ENCODE measurements around the gene LRP1B.

The LRP1B gene

DNA sequence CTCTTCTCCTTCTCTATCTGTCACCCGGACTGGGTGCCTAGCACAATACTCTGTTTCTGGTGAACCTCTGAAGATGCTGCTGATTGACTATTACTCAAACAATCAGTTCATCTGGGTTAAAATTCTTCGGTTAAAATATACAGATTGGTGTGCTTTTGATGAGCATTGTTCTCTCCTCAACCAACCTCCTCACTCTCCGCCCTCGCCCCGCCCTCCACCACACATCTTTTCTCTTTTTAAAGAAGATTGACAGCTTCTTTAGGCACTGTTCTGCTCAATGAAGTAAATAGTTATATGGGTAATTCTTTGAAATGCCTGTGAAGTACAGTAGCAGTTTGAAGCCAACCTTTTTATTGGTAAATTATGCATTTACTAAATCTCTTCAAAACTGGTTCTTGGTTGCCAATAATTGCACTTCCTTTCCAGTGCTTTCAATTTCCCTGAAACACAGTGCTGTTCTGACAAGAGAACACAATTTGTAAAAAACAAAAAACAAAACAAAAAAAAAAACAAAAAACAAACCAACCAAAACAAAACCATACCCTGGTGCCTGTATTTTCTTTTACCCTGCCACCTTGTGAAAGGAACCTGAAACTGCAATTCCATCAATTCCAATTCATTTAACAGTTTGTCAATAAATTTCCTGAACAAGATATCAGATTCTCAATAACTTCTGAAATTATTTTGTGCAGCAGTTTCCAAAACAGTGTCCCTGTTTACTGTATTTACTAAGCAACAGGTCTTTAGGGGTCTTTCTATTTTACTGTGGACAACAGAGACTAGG lies 188.6 kb downstream of the LRP1B start:
- DNase-seq: no peak

DNA sequence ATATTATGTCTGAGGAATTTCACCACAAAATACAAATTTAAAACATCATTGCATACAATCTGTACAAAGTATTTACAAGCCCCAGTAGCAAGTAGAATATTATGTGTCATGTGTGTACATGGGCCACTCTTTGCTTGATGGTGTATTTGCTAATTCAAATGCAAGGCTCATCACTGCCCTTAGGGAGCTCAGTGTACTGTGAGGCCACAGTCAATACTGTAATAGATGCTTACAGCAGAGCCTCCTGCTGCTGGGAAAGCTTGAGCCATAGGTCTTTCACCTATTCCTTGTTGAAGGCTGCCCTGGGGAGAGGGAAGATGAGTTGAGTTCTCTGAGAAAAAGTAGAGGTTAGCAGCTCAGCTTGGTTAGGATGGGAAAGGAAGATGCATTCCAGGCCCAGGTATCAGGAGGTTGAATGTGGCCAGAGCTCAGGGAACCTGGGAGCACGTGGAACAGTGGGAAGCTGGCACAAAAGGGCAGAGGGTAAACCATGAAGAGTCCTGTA lies 189.6 kb downstream of the LRP1B start:
- DNase-seq: no peak

GRCh38 chr2:141940709-141941108 lies 190.1 kb downstream of the LRP1B start:
- no peak for DNase-seq

GRCh38 chr2:141933226-141933625 lies 197.6 kb downstream of the LRP1B start:
- DNase-seq: no peak

DNA sequence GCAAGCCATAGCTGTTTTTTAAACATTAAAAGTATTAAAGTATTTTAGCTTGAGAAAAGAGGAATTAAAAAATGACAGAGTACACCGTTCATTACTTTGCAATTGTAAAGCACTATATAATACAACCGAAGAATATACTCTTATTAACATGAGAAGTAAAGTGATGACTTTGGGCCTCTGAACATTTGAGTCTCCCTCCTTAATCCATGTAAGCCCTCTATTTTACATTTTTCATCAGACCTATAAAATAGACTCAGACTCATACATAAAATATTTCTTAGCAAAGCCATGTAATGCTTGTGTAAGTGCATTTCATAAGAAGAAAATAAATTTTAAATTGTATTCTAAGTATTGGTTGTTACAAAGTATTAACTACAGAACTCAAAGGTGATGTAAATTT lies 198.6 kb downstream of the LRP1B start:
- no peak for DNase-seq

DNA sequence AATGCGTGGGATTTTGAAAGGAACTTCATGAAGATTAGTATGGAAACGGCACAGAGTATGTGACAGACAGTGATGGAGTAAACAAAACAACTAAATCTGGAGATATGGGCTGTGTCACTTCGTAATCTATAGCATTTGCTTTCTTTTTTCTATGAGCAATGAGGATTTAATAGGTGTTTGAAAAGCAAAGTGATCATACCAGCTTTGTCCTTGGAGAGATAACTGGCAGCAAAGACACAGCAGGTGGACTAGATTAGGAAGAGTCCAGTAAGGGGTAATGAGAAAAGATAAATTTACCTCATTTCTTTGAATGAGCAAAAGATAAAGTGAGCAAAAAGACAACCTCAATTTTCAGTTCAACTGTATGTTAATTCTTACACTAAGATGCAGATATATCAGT lies 199.0 kb downstream of the LRP1B start:
- DNase-seq: no peak

GRCh38 chr2:141930803-141931202 lies 200.0 kb downstream of the LRP1B start:
- no peak for DNase-seq

- DNase-seq: no peak
These were observed 201.2 kb downstream of the LRP1B start for GRCh38 chr2:141929331-141930252.

- DNase-seq: no peak
These were observed 202.3 kb downstream of the LRP1B start for GRCh38 chr2:141928476-141928875.

GRCh38 chr2:141927536-141927935 lies 203.3 kb downstream of the LRP1B start:
- DNase-seq: no peak

GRCh38 chr2:141925511-141925910 lies 205.3 kb downstream of the LRP1B start:
- no peak for DNase-seq

GRCh38 chr2:141923657-141924056 lies 207.2 kb downstream of the LRP1B start:
- DNase-seq: no peak

DNA sequence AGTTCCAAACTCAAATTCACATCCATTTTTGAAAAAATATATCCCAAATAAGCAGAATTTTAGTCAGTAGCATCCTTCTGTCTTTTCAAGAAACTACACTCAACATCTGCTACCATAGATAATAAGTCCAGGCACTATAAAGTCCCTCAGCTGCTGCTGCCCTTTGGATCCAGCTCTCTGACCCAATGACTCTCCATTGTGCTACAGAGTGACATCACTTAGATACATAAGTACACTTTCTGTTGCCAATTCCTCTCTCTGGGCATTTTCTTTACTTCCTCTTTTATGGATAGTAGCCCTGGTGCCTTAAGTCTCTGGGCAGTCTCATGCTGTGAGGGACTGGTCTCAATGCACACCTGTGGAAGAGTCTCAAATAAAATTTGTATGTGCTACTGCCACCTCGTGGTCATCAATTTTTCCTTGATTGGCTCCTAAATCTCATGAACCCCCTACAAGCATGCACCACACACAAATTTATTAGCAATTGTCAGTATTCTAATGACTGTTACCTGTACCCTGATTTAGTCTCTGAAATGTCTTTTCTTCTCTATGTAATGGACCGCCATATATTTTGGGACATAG lies 219.2 kb downstream of the LRP1B start:
- no peak for DNase-seq

GRCh38 chr2:141906678-141907077 lies 224.1 kb downstream of the LRP1B start:
- DNase-seq: no peak

DNA sequence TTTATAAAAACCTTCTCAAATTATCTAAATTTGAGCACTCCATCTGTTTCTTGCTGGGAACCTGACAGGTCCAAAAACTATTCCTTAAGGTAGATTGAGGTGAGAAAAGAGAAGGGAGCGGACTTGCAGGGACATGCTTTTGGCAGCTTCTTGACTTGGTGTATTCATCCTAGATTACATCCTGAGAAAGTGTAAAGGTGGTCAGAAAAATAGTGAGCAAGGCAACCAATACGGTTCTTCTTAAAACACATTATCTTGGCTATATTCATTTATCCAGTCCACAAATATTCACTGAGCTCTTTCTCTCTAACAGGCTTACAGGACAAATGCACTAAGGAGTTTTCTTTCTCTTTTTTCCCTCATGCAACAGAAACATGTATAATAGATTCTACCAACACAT lies 230.0 kb downstream of the LRP1B start:
- DNase-seq: no peak

DNA sequence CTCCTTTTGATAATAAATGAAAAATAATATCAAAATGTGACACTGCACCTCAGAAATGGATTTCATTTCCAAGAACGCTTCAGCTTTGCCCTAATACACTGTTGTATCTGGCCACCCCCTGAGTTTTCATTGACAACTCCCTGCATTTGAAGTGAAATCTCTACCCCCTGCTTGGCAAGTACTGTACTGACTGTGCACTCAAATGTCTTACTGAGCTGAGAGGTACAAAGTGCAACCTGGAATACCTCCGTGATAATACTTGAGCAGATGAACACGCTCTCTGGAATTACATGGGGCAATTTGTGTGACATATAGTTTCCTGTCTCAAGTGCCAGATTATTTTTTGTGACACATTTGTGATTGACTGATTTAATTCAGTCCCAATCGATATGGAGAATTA lies 231.1 kb downstream of the LRP1B start:
- DNase-seq: no peak

- DNase-seq: no peak
These were observed 241.0 kb downstream of the LRP1B start for GRCh38 chr2:141889788-141890187.

GRCh38 chr2:141888987-141889555 lies 241.7 kb downstream of the LRP1B start:
- no peak for DNase-seq

- no peak for DNase-seq
These were observed 243.5 kb downstream of the LRP1B start for GRCh38 chr2:141887363-141887762.

DNA sequence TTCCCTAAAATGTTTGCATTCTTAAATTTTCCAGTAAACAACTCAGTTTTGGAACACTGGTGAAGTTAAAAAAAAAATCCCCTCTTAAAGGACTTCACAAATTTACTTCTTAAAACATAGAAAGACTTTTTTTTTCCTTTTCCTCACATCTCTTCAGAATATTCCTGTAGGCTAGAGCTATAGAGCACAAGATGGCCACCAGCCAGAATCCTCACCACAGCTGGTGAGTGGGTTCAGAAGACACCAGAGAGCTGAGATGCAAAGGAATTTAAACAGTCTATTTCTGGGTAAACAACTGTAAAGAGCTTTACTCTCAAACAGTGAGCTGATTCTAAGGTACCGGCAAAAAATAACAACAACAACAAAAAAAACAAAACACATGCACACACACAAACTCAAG lies 252.8 kb downstream of the LRP1B start:
- DNase-seq: no peak

GRCh38 chr2:141871913-141872634 lies 258.7 kb downstream of the LRP1B start:
- DNase-seq: no peak

GRCh38 chr2:141869572-141869971 lies 261.2 kb downstream of the LRP1B start:
- DNase-seq: no peak

All from stimulated activated CD8-positive, alpha-beta memory T cell treated with anti-CD3 and anti-CD28 coated beads, Interleukin-4, amount 100 ng/mL, for 48 hours (primary cell).